ENCODE measurements around the gene REN. TPM values are rescaled to one million over a fixed set of nuclear protein-coding genes. Genes with fewer than 3 reads are reported as not detected.

The REN gene
- total and polyA plus RNA-seq, 2 of the 8 experiments (the other 6 are each of a cell fraction or from before 2014, with no cell fraction given) = 0.05 TPM; not detected in 1

GRCh38 chr1:204115116-204115515 is 51.0 kb downstream of the REN start:
- Histone ChIP-seq H2BK12ac (ENCODE audit: low read depth, low read length) (no peak overlapping the region), H2BK5ac (ENCODE audit: low read depth, low read length) (no peak overlapping the region), H3K23me2 (ENCODE audit: low read depth, low read length) (no peaks in the 10 kb centered on the region), H3K14ac (ENCODE audit: insufficient read length) (no peak overlapping the region), H3K4ac (replicated peaks; ENCODE audit: insufficient read length, low read depth, low read length) (no peak overlapping the region), H2AK5ac (ENCODE audit: low read depth, low read length) (no peak overlapping the region), H4K5ac (ENCODE audit: insufficient read length, low read depth, low read length) (no peak overlapping the region), H3K56ac (replicated peaks; ENCODE audit: insufficient read length, low read depth, low read length) (no peak overlapping the region), H3K23ac (ENCODE audit: insufficient read length) (no peak overlapping the region), H3K27me3 (replicated peaks in 1 of 4; ENCODE audit: control insufficient read depth in 3 of 4, extremely low read depth in 1 of 4, insufficient read depth in 3 of 4, low read length in 3 of 4) (no peaks in the 10 kb centered on the region; a peak in 1 of 7 replicates), H3K4me1 (replicated peaks in 1 of 4; ENCODE audit: control insufficient read depth in 3 of 4, insufficient read depth in 4 of 4, low read length in 3 of 4) (peaks cover 0 to 15% (median 13%) of the 10 kb centered on the region in 4 experiments; a peak in 6 of 7 replicates), H2BK15ac (ENCODE audit: low read length) (no peak overlapping the region), H3K4me3 (ENCODE audit: extremely low read depth in 1 of 4, insufficient read depth in 2 of 4, low read depth in 3 of 4, low read length in 4 of 4) (no peak overlapping the region), H3K27ac (ENCODE audit: low read depth, low read length) (no peak overlapping the region), H2BK120ac (replicated peaks; ENCODE audit: low read depth, low read length) (no peak overlapping the region), H3K9me3 (ENCODE audit: insufficient read depth in 2 of 2, low read depth in 1 of 2, low read length in 1 of 2) (no peaks in the 10 kb centered on the region), H3K36me3 (ENCODE audit: control insufficient read depth in 2 of 4, insufficient read depth in 4 of 4, low read length in 3 of 4) (peaks cover 16 to 54% (median 32%) of the 10 kb centered on the region in 4 experiments), H4K8ac (ENCODE audit: extremely low read depth, insufficient read depth, low read length) (no peak overlapping the region), H3K18ac (ENCODE audit: extremely low read depth, low read length) (no peak overlapping the region), H3K4me2 (ENCODE audit: insufficient read depth in 1 of 2, low read depth in 2 of 2, low read length in 2 of 2) (no peak overlapping the region), H4K20me1 (replicated peaks in 1 of 2; ENCODE audit: control insufficient read depth in 1 of 2, insufficient read depth in 2 of 2, low read length in 2 of 2) (peaks cover 13 to 26% of the 10 kb centered on the region in 2 experiments), H4K91ac (replicated peaks; ENCODE audit: insufficient read length, low read length) (no peak overlapping the region), H3K9ac (replicated peaks in 1 of 4; ENCODE audit: extremely low read depth in 1 of 4, low read depth in 3 of 4, low read length in 3 of 4) (no peak overlapping the region), H2AFZ (ENCODE audit: low read length) (no peak overlapping the region), H3K79me1 (ENCODE audit: low read depth, low read length) (peaks cover 23% of the 10 kb centered on the region), H3K79me2 (ENCODE audit: control insufficient read depth in 1 of 2, insufficient read depth in 2 of 2, low read length in 2 of 2) (peaks cover 5 to 74% of the 10 kb centered on the region in 2 experiments; a peak in 3 of 4 replicates), H2BK20ac (ENCODE audit: low read length) (no peak overlapping the region)
- CTCF ChIA-PET (ENCODE audit: partially characterized antibody) = interaction anchor here (0.7 to 7.6 kb wide), 3 partner anchors 11 to 244 kb away, joined by 3 to 105 read pairs (median 18); no protein-coding TSS in a partner anchor
- FAIRE-seq = no peak
- 84% methylated on average over 4 of the region's 4 CpGs; no CpG with 5 or more reads in 1 of the 2 experiments for WGBS, 2 experiments (ENCODE audit: extremely low coverage in 1 of 2, insufficient coverage in 1 of 2, insufficient read length in 1 of 2, insufficient replicate concordance in 2 of 2, low coverage in 1 of 2, low lambda C conversion rate in 2 of 2, missing lambda C conversion rate in 1 of 2)
- no peak for DNase-seq (ENCODE audit: low read depth in 1 of 2, low spot score in 2 of 2)
- POLR2A ChIA-PET (ENCODE audit: partially characterized antibody) = interaction anchor here (1.9 kb wide), 1 partner anchor 40 kb away, joined by 7 read pairs; no protein-coding TSS in a partner anchor
- TF ChIP-seq RXRA (IDR thresholded peaks at IDR 0.05; ENCODE audit: insufficient read depth, low read depth, low read length) (no peak), BCL11A (IDR thresholded peaks at IDR 0.05; ENCODE audit: low read depth in 2 of 2, low read length in 2 of 2) (no peak), SRF (IDR thresholded peaks at IDR 0.05; ENCODE audit: low read depth, low read length) (no peak), SIRT6 (IDR thresholded peaks at IDR 0.05; ENCODE audit: low read length) (no peak), HDAC2 (IDR thresholded peaks at IDR 0.05; ENCODE audit: borderline replicate concordance in 1 of 2, low read depth in 2 of 2, low read length in 2 of 2) (no peak), PHF8 (conservative IDR thresholded peaks at IDR 0.05; ENCODE audit: low read depth, low read length) (no peak), BRCA1 (IDR thresholded peaks at IDR 0.05; ENCODE audit: low read depth, low read length) (no peak), RAD21 (IDR thresholded peaks at IDR 0.05 in 1 of 2, conservative IDR thresholded peaks at IDR 0.05 in 1 of 2; ENCODE audit: low read depth in 2 of 2, low read length in 2 of 2) (no peak), SUZ12 (IDR thresholded peaks at IDR 0.05; ENCODE audit: low read length) (no peak), SP2 (IDR thresholded peaks at IDR 0.05; ENCODE audit: low read length) (no peak)
